CD4-positive, alpha-beta T cell (primary cell): ENCODE measurements around the gene GABRR2. TPM values are rescaled to one million over a fixed set of nuclear protein-coding genes. Genes with fewer than 3 reads are reported as not detected.

Source experiments
- ATAC-seq: fragments of 200-7000 bp; cut with Tn5 transposase; one replicate; pipeline ENCODE4 v1.10.0; 2022; ENCODE audit warnings: mild to moderate bottlenecking; ENCODE audit not compliant: poor library complexity
- CTCF ChIA-PET: fragments of 350-600 bp; sonication (Branson Sonifier 250); formaldehyde crosslinking; loops from one replicate; lab custom pipeline; 2021; ENCODE audit warnings: antibody characterized with exemption, inconsistent platforms; lab: Charles Lee
- POLR2A ChIA-PET: fragments of 350-600 bp; sonication (Branson Sonifier 250); formaldehyde crosslinking; loops from one replicate; lab custom pipeline; 2021; ENCODE audit warnings: antibody characterized with exemption, inconsistent platforms; lab: Charles Lee
- DNase-seq, 14 experiments: peaks; one replicate each; pipeline ENCODE4 v3.0.0-alpha.2; 2013 to 2020; ENCODE audit warnings: mixed read lengths in 2 of 14
- H3K27ac ChIP-seq, 2 donors: one replicate each; pipeline versions ENCODE4 v1.5.1 to v1.7.0; 2013; ENCODE audit warnings: low read length in 2 of 2, low read depth in 1 of 2, mild to moderate bottlenecking in 1 of 2
- H3K27me3 ChIP-seq, 2 experiments: 1 replicate in 1 of 2; 2 replicates in 1 of 2; pipeline versions ENCODE4 v1.6.1 to v1.7.0; 2013; ENCODE audit warnings: low read length in 2 of 2, control low read depth in 1 of 2, mild to moderate bottlenecking in 1 of 2, moderate library complexity in 1 of 2; ENCODE audit not compliant: insufficient read depth in 2 of 2, control insufficient read depth in 1 of 2
- H3K36me3 ChIP-seq: one replicate; pipeline ENCODE4 v1.6.1; 2013; ENCODE audit warnings: low read length, control low read depth; ENCODE audit not compliant: insufficient read depth
- H3K4me1 ChIP-seq: one replicate; pipeline ENCODE4 v1.6.1; 2013; ENCODE audit warnings: low read length, control low read depth; ENCODE audit not compliant: insufficient read depth
- H3K4me3 ChIP-seq: one replicate; pipeline ENCODE4 v1.5.1; 2013; ENCODE audit warnings: mild to moderate bottlenecking, low read length, moderate library complexity
- H3K9me3 ChIP-seq, 2 experiments: 1 replicate in 1 of 2; 2 replicates in 1 of 2; pipeline versions ENCODE4 v1.6.1 to v1.7.0; 2013; ENCODE audit warnings: low read length in 2 of 2, mild to moderate bottlenecking in 2 of 2, control low read depth in 1 of 2, moderate library complexity in 1 of 2; ENCODE audit not compliant: control insufficient read depth in 1 of 2, insufficient read depth in 1 of 2
- H3K27ac Mint-ChIP-seq: one replicate; pipeline ENCODE4 v1.8.0; 2020; ENCODE audit warnings: mixed read lengths
- H3K27me3 Mint-ChIP-seq: one replicate; pipeline ENCODE4 v1.8.0; 2021; ENCODE audit warnings: mixed read lengths
- H3K36me3 Mint-ChIP-seq: one replicate; pipeline ENCODE4 v1.8.0; 2021; ENCODE audit warnings: low read depth, mixed read lengths
- H3K4me1 Mint-ChIP-seq: one replicate; pipeline ENCODE4 v1.8.0; 2021; ENCODE audit warnings: low read depth, mixed read lengths
- H3K4me3 Mint-ChIP-seq: one replicate; pipeline ENCODE4 v1.8.0; 2020; ENCODE audit warnings: mild to moderate bottlenecking, mixed read lengths
- H3K9me3 Mint-ChIP-seq: one replicate; pipeline ENCODE4 v1.8.0; 2020; ENCODE audit warnings: mixed read lengths
- intact Hi-C, 2 experiments: fragments of 100-400 bp; cut with DNase I in 1 of 2; cut with micrococcal nuclease in 1 of 2; formaldehyde crosslinking; loops; one replicate each; pipeline versions ENCODE4 v1.15.1 to v1.9.0; 2023 to 2025; cut with DNase I, micrococcal nuclease
- total RNA-seq, 174 experiments: library from RNA in 2 of 174; stranded (reverse) in 2 of 174; gene quantifications; one replicate each; pipeline ENCODE4 v1.2.3 and lab custom pipeline; 2021 to 2026
- TF ChIP-seq, protein P1 (sequence below): fragments of 200-600 bp; IDR thresholded peaks from one replicate; pipeline ENCODE4 v1.8.0; 2022; ENCODE audit warnings: antibody characterized with exemption, mild to moderate bottlenecking

The GABRR2 gene
- total RNA-seq, 2 experiments from 2014 or later, result 0.47 to 0.49 TPM

DNA sequence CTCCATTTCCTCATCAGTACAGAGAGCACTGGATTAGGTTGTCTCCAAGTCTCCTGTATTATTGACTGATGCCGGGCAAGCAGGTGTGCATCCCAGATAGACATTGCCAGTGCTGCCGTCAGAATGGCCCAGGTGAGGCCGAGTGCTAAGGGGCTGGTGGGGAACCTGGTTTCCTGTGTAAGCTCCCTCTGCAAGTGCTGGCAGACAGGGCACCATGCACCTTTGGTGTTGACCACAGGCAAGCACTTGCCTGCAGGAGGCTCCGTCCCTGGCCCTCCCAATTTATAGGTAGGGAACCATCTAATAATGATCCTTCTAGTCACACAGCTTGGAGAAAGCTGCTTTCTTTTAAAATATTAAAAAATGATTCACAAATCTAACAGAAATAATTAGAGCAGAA, 98.7 kb downstream of the GABRR2 start:
- H3K36me3 ChIP-seq, result no peaks in the 10 kb centered on the region
- Mint-ChIP-seq H3K36me3 (no peaks in the 10 kb centered on the region), H3K27ac (no peak overlapping the region), H3K4me1 (no peaks in the 10 kb centered on the region), H3K27me3 (peaks cover 4% of the 10 kb centered on the region), H3K9me3 (no peaks in the 10 kb centered on the region), H3K4me3 (no peak overlapping the region)
- intact Hi-C loops, result loop anchor here in 1 of 2 experiments (1.0 kb wide), 1 partner anchor 9 kb away; no protein-coding TSS in a partner anchor
- ATAC-seq (no peak), DNase-seq (no peak)
- POLR2A ChIA-PET, result no interaction called here
- H3K4me1 ChIP-seq, result no peaks in the 10 kb centered on the region
- TF ChIP-seq, protein P1, sequence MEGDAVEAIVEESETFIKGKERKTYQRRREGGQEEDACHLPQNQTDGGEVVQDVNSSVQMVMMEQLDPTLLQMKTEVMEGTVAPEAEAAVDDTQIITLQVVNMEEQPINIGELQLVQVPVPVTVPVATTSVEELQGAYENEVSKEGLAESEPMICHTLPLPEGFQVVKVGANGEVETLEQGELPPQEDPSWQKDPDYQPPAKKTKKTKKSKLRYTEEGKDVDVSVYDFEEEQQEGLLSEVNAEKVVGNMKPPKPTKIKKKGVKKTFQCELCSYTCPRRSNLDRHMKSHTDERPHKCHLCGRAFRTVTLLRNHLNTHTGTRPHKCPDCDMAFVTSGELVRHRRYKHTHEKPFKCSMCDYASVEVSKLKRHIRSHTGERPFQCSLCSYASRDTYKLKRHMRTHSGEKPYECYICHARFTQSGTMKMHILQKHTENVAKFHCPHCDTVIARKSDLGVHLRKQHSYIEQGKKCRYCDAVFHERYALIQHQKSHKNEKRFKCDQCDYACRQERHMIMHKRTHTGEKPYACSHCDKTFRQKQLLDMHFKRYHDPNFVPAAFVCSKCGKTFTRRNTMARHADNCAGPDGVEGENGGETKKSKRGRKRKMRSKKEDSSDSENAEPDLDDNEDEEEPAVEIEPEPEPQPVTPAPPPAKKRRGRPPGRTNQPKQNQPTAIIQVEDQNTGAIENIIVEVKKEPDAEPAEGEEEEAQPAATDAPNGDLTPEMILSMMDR, result no peak
- H3K27me3 ChIP-seq, result peaks cover 0 to 2% of the 10 kb centered on the region in 2 experiments
- H3K4me3 ChIP-seq, result no peak overlapping the region
- no peak overlapping the region for H3K27ac ChIP-seq
- CTCF ChIA-PET, result no interaction called here
- H3K9me3 ChIP-seq, result no peaks in the 10 kb centered on the region

GRCh38 chr6:89215391-89215790, 99.7 kb downstream of the GABRR2 start:
- H3K4me1 Mint-ChIP-seq, result no peaks in the 10 kb centered on the region
- ATAC-seq, result no peak
- no peak overlapping the region for H3K4me3 ChIP-seq
- peaks cover 0 to 2% of the 10 kb centered on the region in 2 experiments for H3K27me3 ChIP-seq
- H3K4me3 Mint-ChIP-seq, result no peak overlapping the region
- H3K36me3 Mint-ChIP-seq, result no peaks in the 10 kb centered on the region
- H3K9me3 ChIP-seq, result no peaks in the 10 kb centered on the region
- TF ChIP-seq, protein P1, result no peak
- ChIA-PET POLR2A (no interaction called here), CTCF (no interaction called here)
- no peak overlapping the region for H3K27ac ChIP-seq
- no peak for DNase-seq
- no peak overlapping the region for H3K27ac Mint-ChIP-seq
- intact Hi-C loops, result no loop called here
- H3K36me3 ChIP-seq, result no peaks in the 10 kb centered on the region
- H3K9me3 Mint-ChIP-seq, result no peaks in the 10 kb centered on the region
- H3K4me1 ChIP-seq, result no peaks in the 10 kb centered on the region
- peaks cover 5% of the 10 kb centered on the region for H3K27me3 Mint-ChIP-seq

- H3K27me3 Mint-ChIP-seq, result peaks cover 5% of the 10 kb centered on the region
- no peak for ATAC-seq
Measured at GRCh38 chr6:89214197-89214596, 100.9 kb downstream of the GABRR2 start.

More at GRCh38 chr6:89214197-89214596, 100.9 kb downstream of the GABRR2 start:
- TF ChIP-seq, protein P1, result no peak
- Mint-ChIP-seq H3K27ac (no peak overlapping the region), H3K4me3 (no peak overlapping the region), H3K4me1 (no peaks in the 10 kb centered on the region), H3K9me3 (no peaks in the 10 kb centered on the region), H3K36me3 (no peaks in the 10 kb centered on the region)
- no peaks in the 10 kb centered on the region for H3K4me1 ChIP-seq
- intact Hi-C loops, result no loop called here
- CTCF ChIA-PET, result no interaction called here
- POLR2A ChIA-PET, result no interaction called here
- no peak for DNase-seq
- no peak overlapping the region for H3K27ac ChIP-seq
- H3K27me3 ChIP-seq, result peaks cover 0 to 4% of the 10 kb centered on the region in 2 experiments
- H3K9me3 ChIP-seq, result no peaks in the 10 kb centered on the region
- H3K36me3 ChIP-seq, result no peaks in the 10 kb centered on the region
- H3K4me3 ChIP-seq, result no peak overlapping the region
